Hepatocyte (in vitro differentiated cells): Measurements from ENCODE around the gene FAXC. TPM values are rescaled to one million over a fixed set of nuclear protein-coding genes. Genes with fewer than 3 reads are reported as not detected.

ENCODE experiments used
- DNase-seq: peaks from one replicate; pipeline ENCODE4 v3.0.0-alpha.2; 2016; ENCODE audit warnings: low spot score
- H2AFZ ChIP-seq: fragments of 200-600 bp; sonication (generic); 2 replicates; pipeline ENCODE4 v1.6.0; 2016; ENCODE audit warnings: antibody characterized with exemption, mild to moderate bottlenecking
- H3K27ac ChIP-seq: fragments of 200-600 bp; sonication (generic); 2 replicates; pipeline ENCODE4 v1.5.1; 2016; ENCODE audit warnings: mild to moderate bottlenecking
- H3K27me3 ChIP-seq: fragments of 200-600 bp; sonication (generic); 2 replicates; pipeline ENCODE4 v1.6.1; 2016
- H3K36me3 ChIP-seq: fragments of 200-600 bp; sonication (generic); replicated peaks from 2 replicates; pipeline ENCODE4 v1.5.1; 2016; ENCODE audit warnings: low read depth; ENCODE audit not compliant: insufficient read depth
- H3K4me1 ChIP-seq: fragments of 200-600 bp; sonication (generic); 2 replicates; pipeline ENCODE4 v1.5.1; 2016; ENCODE audit warnings: mild to moderate bottlenecking, moderate library complexity; ENCODE audit not compliant: insufficient read depth
- H3K4me2 ChIP-seq: fragments of 200-600 bp; sonication (generic); 2 replicates; pipeline ENCODE4 v1.6.0; 2016
- H3K4me3 ChIP-seq: fragments of 200-600 bp; sonication (generic); 2 replicates; pipeline ENCODE4 v1.5.1; 2016; ENCODE audit warnings: mild to moderate bottlenecking
- H3K79me2 ChIP-seq: fragments of 200-600 bp; sonication (generic); 2 replicates; pipeline ENCODE4 v1.6.0; 2017; ENCODE audit warnings: mild to moderate bottlenecking
- H3K9me2 ChIP-seq: fragments of 200-600 bp; sonication (generic); replicated peaks from 2 replicates; pipeline ENCODE4 v1.6.0; 2017; ENCODE audit warnings: mild to moderate bottlenecking; ENCODE audit not compliant: insufficient read depth
- H3K9me3 ChIP-seq: fragments of 200-600 bp; sonication (generic); 2 replicates; pipeline ENCODE4 v1.5.1; 2016; ENCODE audit warnings: low read depth, mild to moderate bottlenecking
- H4K20me1 ChIP-seq: fragments of 200-600 bp; sonication (generic); 2 replicates; pipeline ENCODE4 v1.6.0; 2016; ENCODE audit warnings: mild to moderate bottlenecking; ENCODE audit not compliant: insufficient read depth, poor library complexity, severe bottlenecking
- CTCF ChIP-seq: fragments of 200-600 bp; sonication (generic); IDR thresholded peaks from 2 replicates; pipeline ENCODE4 v1.5.1; 2016; ENCODE audit warnings: antibody characterized with exemption, mild to moderate bottlenecking; ENCODE audit not compliant: poor library complexity
- EZH2 ChIP-seq: fragments of 200-600 bp; sonication (generic); IDR thresholded peaks from 2 replicates; pipeline ENCODE4 v1.6.1; 2016; ENCODE audit warnings: antibody characterized with exemption, mild to moderate bottlenecking, borderline replicate concordance
- EZH2phosphoT487 ChIP-seq: fragments of 200-600 bp; sonication (generic); IDR thresholded peaks from one replicate; pipeline ENCODE4 v1.6.1; 2018; ENCODE audit warnings: antibody characterized with exemption, mild to moderate bottlenecking, low read depth, moderate library complexity; ENCODE audit not compliant: unreplicated experiment, severe bottlenecking
- WGBS: methylation state at CpG from one replicate; pipeline ENCODE4 v1.1.6; 2016; ENCODE audit warnings: low lambda C conversion rate; ENCODE audit errors: missing lambda C conversion rate; 5-methylcytosine and 5-hydroxymethylcytosine counted together
- polyA plus RNA-seq: library from polyadenylated mRNA; unstranded; fragments of >200 nt; fragmentation: Nextera tagmentation; extraction: Ambion mirVana; gene quantifications from 2 replicates; pipeline ENCODE4 v1.2.1, GENCODE V29; 2016
- total RNA-seq: library from RNA; depleted of rRNA; stranded (reverse); fragments of >200 nt; gene quantifications from 2 replicates; pipeline ENCODE4 v1.2.3, GENCODE V29; 2014

The FAXC gene
- total and polyA plus RNA-seq, 2 experiments from 2014 or later: 8.3 to 8.9 TPM

- Histone ChIP-seq H3K4me1 (no peaks in the 10 kb centered on the region), H3K4me3 (no peak overlapping the region), H3K9me3 (no peaks in the 10 kb centered on the region), H3K4me2 (no peak overlapping the region), H3K36me3 (no peaks in the 10 kb centered on the region), H4K20me1 (no peaks in the 10 kb centered on the region), H3K27me3 (no peaks in the 10 kb centered on the region), H2AFZ (no peak overlapping the region), H3K79me2 (no peaks in the 10 kb centered on the region), H3K9me2 (no peaks in the 10 kb centered on the region), H3K27ac (no peak overlapping the region)
- 91% methylated on average over 5 of the region's 5 CpGs for WGBS
- TF ChIP-seq EZH2 (no peak), CTCF (no peak), EZH2phosphoT487 (no peak)
- DNase-seq: no peak
Observed at GRCh38 chr6:99305021-99305554, 44.4 kb downstream of the FAXC start.

- Histone ChIP-seq H3K9me2 (no peaks in the 10 kb centered on the region), H3K27ac (no peak overlapping the region), H3K79me2 (no peaks in the 10 kb centered on the region), H2AFZ (no peak overlapping the region), H3K4me2 (no peak overlapping the region), H4K20me1 (no peaks in the 10 kb centered on the region), H3K4me3 (no peak overlapping the region), H3K4me1 (no peaks in the 10 kb centered on the region), H3K27me3 (no peaks in the 10 kb centered on the region), H3K36me3 (no peaks in the 10 kb centered on the region), H3K9me3 (no peaks in the 10 kb centered on the region)
- 81% methylated on average over 5 of the region's 5 CpGs for WGBS
- no peak for DNase-seq
- TF ChIP-seq CTCF: no peak
- no peak for TF ChIP-seq EZH2phosphoT487
- no peak for TF ChIP-seq EZH2
Observed at GRCh38 chr6:99297415-99297814, 52.1 kb downstream of the FAXC start.

GRCh38 chr6:99297006-99297405, 52.5 kb downstream of the FAXC start:
- WGBS: 100% methylated on average over 1 of the region's 1 CpG
- Histone ChIP-seq H3K27me3 (no peaks in the 10 kb centered on the region), H3K4me1 (no peaks in the 10 kb centered on the region), H3K36me3 (no peaks in the 10 kb centered on the region), H3K79me2 (no peaks in the 10 kb centered on the region), H3K9me3 (no peaks in the 10 kb centered on the region), H3K4me3 (no peak overlapping the region), H3K9me2 (no peaks in the 10 kb centered on the region), H3K27ac (no peak overlapping the region), H3K4me2 (no peak overlapping the region), H2AFZ (no peak overlapping the region), H4K20me1 (no peaks in the 10 kb centered on the region)
- no peak for TF ChIP-seq EZH2
- TF ChIP-seq EZH2phosphoT487: no peak
- no peak for TF ChIP-seq CTCF
- DNase-seq: no peak

GRCh38 chr6:99296261-99296660, 53.2 kb downstream of the FAXC start:
- no peak overlapping the region for H3K4me2 ChIP-seq
- no peak overlapping the region for H2AFZ ChIP-seq
- no peaks in the 10 kb centered on the region for H3K9me3 ChIP-seq
- no peaks in the 10 kb centered on the region for H3K27me3 ChIP-seq
- no peaks in the 10 kb centered on the region for H4K20me1 ChIP-seq
- 89% methylated on average over 5 of the region's 5 CpGs for WGBS
- H3K4me1 ChIP-seq: no peaks in the 10 kb centered on the region
- no peak for DNase-seq
- H3K9me2 ChIP-seq: no peaks in the 10 kb centered on the region
- H3K27ac ChIP-seq: no peak overlapping the region
- H3K4me3 ChIP-seq: no peak overlapping the region
- H3K36me3 ChIP-seq: no peaks in the 10 kb centered on the region
- TF ChIP-seq EZH2 (no peak), CTCF (no peak), EZH2phosphoT487 (no peak)
- H3K79me2 ChIP-seq: no peaks in the 10 kb centered on the region
